Lung (tissue), 12 donors: Measurements from ENCODE around the gene GNAL. TPM values are rescaled to one million over a fixed set of nuclear protein-coding genes. Genes with fewer than 3 reads are reported as not detected.

Experiments used
- ATAC-seq: fragments of 200-7000 bp; cut with Tn5 transposase; one replicate; pipeline ENCODE4 v1.9.1; 2020; ENCODE audit warnings: moderate number of reproducible peaks; ENCODE audit not compliant: insufficient read depth, low FRiP score
- DNase-seq, 3 donors: peaks; one replicate each; pipeline ENCODE4 v3.0.0-alpha.2; 2013 to 2017
- H3K27ac ChIP-seq, 2 donors: one replicate each; pipeline ENCODE4 v1.5.1; 2013; ENCODE audit warnings: mild to moderate bottlenecking in 2 of 2, moderate library complexity in 2 of 2, control low read depth in 1 of 2, inconsistent platforms in 1 of 2, low read depth in 1 of 2, low read length in 1 of 2
- H3K27me3 ChIP-seq, 3 donors: one replicate each; pipeline ENCODE4 v1.5.1; 2013; ENCODE audit warnings: low read length in 2 of 3; ENCODE audit not compliant: control insufficient read depth in 3 of 3, insufficient read depth in 3 of 3
- H3K36me3 ChIP-seq, 4 donors: one replicate each; pipeline ENCODE4 v1.5.1; 2013; ENCODE audit warnings: low read length in 4 of 4, mild to moderate bottlenecking in 1 of 4, moderate library complexity in 1 of 4; ENCODE audit not compliant: control insufficient read depth in 4 of 4, insufficient read depth in 4 of 4
- H3K4me1 ChIP-seq, 5 donors: one replicate each; pipeline ENCODE4 v1.5.1; 2013; ENCODE audit warnings: low read length in 5 of 5, mild to moderate bottlenecking in 2 of 5, moderate library complexity in 1 of 5; ENCODE audit not compliant: control insufficient read depth in 5 of 5, insufficient read depth in 5 of 5
- H3K4me3 ChIP-seq: one replicate; pipeline ENCODE4 v1.5.1; 2013; ENCODE audit warnings: mild to moderate bottlenecking, control low read depth, moderate library complexity
- H3K9ac ChIP-seq, 2 donors: one replicate each; pipeline ENCODE4 v1.5.1; 2013; ENCODE audit warnings: low read length in 2 of 2, control low read depth in 1 of 2; ENCODE audit not compliant: insufficient read depth in 1 of 2
- H3K9me3 ChIP-seq, 4 donors: one replicate each; pipeline ENCODE4 v1.5.1; 2013; ENCODE audit warnings: low read length in 3 of 4, mild to moderate bottlenecking in 1 of 4, moderate library complexity in 1 of 4; ENCODE audit not compliant: control insufficient read depth in 4 of 4, insufficient read depth in 3 of 4
- WGBS, 2 donors: extraction: QIAGEN DNeasy Blood & Tissue Kit; methylation state at CpG; one replicate each; pipeline ENCODE4 v1.1.7; 2013; 5-methylcytosine and 5-hydroxymethylcytosine counted together
- polyA plus RNA-seq, 2 donors: library from polyadenylated mRNA; stranded (reverse); fragments of 200-250 nt; gene quantifications; one replicate each; pipeline ENCODE4 v1.2.1, GENCODE V29; 2013
- total RNA-seq, 2 donors: library from RNA; depleted of rRNA in 1 of 2; stranded (reverse); fragments of >200 nt in 1 of 2; gene quantifications; one replicate each; pipeline ENCODE4 v1.2.1, GENCODE V29; 2014 to 2021
- TF ChIP-seq, protein P1 (sequence below): IDR thresholded peaks from 2 replicates; pipeline ENCODE4 v1.5.1; 2012; ENCODE audit warnings: mild to moderate bottlenecking; ENCODE audit errors: control extremely low read depth, extremely low read depth
- donor health status: control.
- donor health status: control.
- donor health status: Bipolar disorder and iron deficiency.
- donor health status: healthy.
- donor health status: DM: yes; HTN: yes; CAD: no.

The GNAL gene
- total and polyA plus RNA-seq, 4 donors = 0.49 to 3.7 (median 2.5) TPM

DNA sequence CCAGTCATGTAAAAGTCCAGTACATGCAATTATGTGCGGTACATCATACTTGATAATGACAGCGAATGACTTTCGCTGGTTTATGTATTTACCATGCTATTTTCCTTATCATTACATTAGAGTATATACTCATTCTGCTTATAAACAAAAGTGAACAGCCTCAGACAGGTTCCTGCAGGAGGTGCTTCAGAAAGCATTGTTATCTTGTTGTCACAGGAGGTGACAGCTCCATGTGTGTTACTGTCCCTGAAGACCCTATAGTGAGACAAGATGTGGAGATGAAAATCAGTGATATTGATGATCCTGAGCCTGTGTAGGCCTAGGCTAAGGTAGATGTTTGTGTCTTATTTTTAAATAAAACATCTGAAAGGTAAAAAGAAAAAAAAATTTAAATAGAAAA, 234.4 kb downstream of the GNAL start:
- Histone ChIP-seq H3K27me3 (no peaks in the 10 kb centered on the region), H3K4me3 (no peak overlapping the region), H3K36me3 (no peaks in the 10 kb centered on the region), H3K4me1 (peaks cover 0 to 3% (median 0%) of the 10 kb centered on the region in 5 donors), H3K9me3 (no peaks in the 10 kb centered on the region), H3K27ac (no peak overlapping the region), H3K9ac (no peak overlapping the region)
- 83 to 98% methylated on average over 3 of the region's 3 CpGs for WGBS, 2 donors
- DNase-seq = no peak
- TF ChIP-seq, protein P1, sequence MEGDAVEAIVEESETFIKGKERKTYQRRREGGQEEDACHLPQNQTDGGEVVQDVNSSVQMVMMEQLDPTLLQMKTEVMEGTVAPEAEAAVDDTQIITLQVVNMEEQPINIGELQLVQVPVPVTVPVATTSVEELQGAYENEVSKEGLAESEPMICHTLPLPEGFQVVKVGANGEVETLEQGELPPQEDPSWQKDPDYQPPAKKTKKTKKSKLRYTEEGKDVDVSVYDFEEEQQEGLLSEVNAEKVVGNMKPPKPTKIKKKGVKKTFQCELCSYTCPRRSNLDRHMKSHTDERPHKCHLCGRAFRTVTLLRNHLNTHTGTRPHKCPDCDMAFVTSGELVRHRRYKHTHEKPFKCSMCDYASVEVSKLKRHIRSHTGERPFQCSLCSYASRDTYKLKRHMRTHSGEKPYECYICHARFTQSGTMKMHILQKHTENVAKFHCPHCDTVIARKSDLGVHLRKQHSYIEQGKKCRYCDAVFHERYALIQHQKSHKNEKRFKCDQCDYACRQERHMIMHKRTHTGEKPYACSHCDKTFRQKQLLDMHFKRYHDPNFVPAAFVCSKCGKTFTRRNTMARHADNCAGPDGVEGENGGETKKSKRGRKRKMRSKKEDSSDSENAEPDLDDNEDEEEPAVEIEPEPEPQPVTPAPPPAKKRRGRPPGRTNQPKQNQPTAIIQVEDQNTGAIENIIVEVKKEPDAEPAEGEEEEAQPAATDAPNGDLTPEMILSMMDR = no peak
- no peak for ATAC-seq

DNA sequence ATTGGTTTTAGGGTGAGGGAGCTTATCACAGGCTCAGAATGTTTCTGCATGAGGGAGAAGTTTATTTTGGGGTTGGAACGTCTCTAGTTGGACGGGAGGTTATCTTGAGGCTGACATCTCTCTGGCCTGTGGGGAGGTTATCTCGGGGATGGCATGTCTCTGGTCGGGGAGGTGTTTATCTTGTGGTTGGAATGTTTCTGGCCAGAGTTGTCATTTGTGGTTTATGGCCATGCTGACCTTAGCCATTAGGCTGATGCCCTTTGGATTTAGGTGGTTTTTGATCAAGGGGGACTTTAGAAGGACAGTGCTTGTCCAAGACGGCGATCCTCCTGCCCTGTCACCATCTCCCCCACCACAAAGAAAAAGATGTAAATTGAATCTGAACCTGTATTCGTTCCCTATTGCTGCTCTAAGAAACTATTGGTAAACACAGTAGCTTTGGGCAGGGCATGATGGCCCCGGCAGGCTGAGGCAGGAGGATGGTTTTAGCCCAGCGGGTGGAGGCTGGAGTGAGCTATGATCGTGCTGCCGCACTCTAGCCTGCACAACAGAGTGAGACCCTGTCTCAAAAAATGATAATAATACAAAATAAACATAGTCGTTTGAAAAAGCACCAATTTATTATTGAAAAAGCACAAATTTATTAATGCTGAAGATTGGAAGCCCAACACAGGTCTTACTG, 236.9 kb downstream of the GNAL start:
- TF ChIP-seq, protein P1 = no peak
- H3K36me3 ChIP-seq = no peaks in the 10 kb centered on the region
- 81 to 82% methylated on average over 12 of the region's 12 CpGs for WGBS, 2 donors

DNA sequence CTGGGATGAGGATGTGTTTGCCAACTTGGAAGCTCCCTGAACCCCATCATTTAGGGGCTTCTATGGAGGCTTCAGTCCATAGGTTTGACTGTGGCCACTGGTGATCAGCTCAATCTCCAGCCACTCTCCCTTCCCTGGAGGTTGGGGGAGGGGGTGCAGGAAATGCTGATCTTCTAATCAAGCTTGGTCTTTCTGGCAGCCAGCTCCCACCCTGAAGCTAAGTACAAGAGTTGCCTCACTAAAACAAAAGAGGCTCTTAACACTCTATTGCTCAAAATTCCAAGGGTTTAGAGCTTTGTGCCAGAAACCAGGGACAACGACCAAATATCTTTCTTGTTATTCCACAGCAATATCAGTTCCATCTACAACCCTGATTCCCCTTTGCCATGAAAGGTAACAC, 238.4 kb downstream of the GNAL start:
- TF ChIP-seq, protein P1 = no peak
- Histone ChIP-seq H3K27me3 (no peaks in the 10 kb centered on the region), H3K9ac (no peak overlapping the region), H3K4me1 (peaks cover 0 to 3% (median 0%) of the 10 kb centered on the region in 5 donors), H3K27ac (no peak overlapping the region), H3K4me3 (no peak overlapping the region), H3K36me3 (no peaks in the 10 kb centered on the region), H3K9me3 (no peaks in the 10 kb centered on the region)
- ATAC-seq (no peak), DNase-seq (peak; percentile 26 to 56 (median 37))
- whole genome bisulfite sequencing, 2 donors = 24 to 54% methylated on average over 1 of the region's 1 CpG

More for the DNA sequence above, 236.9 kb downstream of the GNAL start:
- DNase-seq = no peak
- no peak for ATAC-seq
- H3K9ac ChIP-seq = no peak overlapping the region
- peaks cover 0 to 3% (median 0%) of the 10 kb centered on the region in 5 donors for H3K4me1 ChIP-seq
- H3K27me3 ChIP-seq = no peaks in the 10 kb centered on the region
- H3K4me3 ChIP-seq = no peak overlapping the region
- no peak overlapping the region for H3K27ac ChIP-seq
- H3K9me3 ChIP-seq = no peaks in the 10 kb centered on the region

DNA sequence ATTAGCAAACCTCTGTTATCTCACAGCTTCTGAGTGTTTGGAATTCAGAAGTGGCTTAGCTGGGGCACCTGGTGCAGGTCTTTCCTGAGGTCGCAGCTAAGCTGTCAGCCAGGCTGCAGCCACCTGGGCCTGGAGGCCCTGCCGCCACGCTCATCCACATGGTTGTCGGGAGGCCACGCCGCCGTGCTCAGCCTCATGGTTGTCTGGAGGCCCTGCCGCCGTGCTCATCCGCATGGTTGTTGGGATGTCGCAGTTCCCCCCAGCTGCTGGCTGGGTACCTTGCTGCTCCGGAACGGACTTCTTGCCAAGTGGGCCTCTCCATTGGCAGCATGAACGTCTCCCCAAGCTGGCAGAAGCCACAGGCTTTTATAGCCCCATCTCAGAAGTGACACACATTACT, 243.3 kb downstream of the GNAL start:
- H3K4me3 ChIP-seq = no peak overlapping the region
- H3K36me3 ChIP-seq = no peaks in the 10 kb centered on the region
- TF ChIP-seq, protein P1 = no peak
- ATAC-seq = no peak
- no peaks in the 10 kb centered on the region for H3K9me3 ChIP-seq
- peaks cover 0 to 2% (median 0%) of the 10 kb centered on the region in 5 donors for H3K4me1 ChIP-seq
- no peak overlapping the region for H3K9ac ChIP-seq
- no peak for DNase-seq
- 94% methylated on average over 14 of the region's 14 CpGs for WGBS, 2 donors
- no peaks in the 10 kb centered on the region for H3K27me3 ChIP-seq
- no peak overlapping the region for H3K27ac ChIP-seq
